Measurements from ENCODE around the gene ST6GALNAC3. TPM values are rescaled to one million over a fixed set of nuclear protein-coding genes. Genes with fewer than 3 reads are reported as not detected.
A peak's percentile ranks its signal among the peaks of the same experiment; 100 is the strongest.

ST6GALNAC3 gene
- total RNA-seq, 1 donor from 2014 or later = 5.6 TPM

GRCh38 chr1:76075188-76075489 lies 593 bp downstream of the ST6GALNAC3 start:
- TF ChIP-seq CTCF (IDR thresholded peaks at IDR 0.05) = no peak
- H3K9me3 ChIP-seq = no peaks in the 10 kb centered on the region
- peaks cover 6% of the 10 kb centered on the region for H3K4me1 ChIP-seq
- peak overlapping the region; percentile 58 for H3K27ac ChIP-seq
- no peaks in the 10 kb centered on the region for H3K36me3 ChIP-seq
- DNase-seq = no peak
- no peaks in the 10 kb centered on the region for H3K27me3 ChIP-seq
- peak overlapping the region; percentile 71 for H3K4me3 ChIP-seq
- ATAC-seq = no peak
- intact Hi-C loops (cut with DNase I) = no loop called here

DNA sequence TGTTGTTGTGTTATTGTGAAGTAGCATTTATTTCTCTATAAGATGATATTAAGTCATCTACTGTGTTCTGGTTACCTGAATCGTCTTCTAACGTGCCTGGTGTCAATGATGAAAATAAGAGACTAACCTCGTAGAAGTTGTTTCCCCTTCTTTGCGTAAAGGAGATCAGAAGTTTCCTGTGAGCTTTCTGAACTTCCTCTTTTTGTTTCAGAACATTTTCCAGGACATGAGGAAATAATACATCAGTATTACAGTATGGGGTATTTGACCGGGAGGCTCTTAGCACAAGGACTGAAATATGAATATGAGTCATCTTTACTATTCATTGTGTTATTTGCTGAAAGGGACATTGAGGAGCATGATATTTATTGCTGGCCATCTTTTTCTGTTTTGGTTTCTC lies 1.3 kb downstream of the ST6GALNAC3 start:
- Histone ChIP-seq H3K9me3 (no peaks in the 10 kb centered on the region), H3K36me3 (no peaks in the 10 kb centered on the region), H3K4me3 (peak overlapping the region; percentile 71), H3K27ac (peak overlapping the region; percentile 58), H3K27me3 (no peaks in the 10 kb centered on the region), H3K4me1 (peaks cover 6% of the 10 kb centered on the region)
- DNase-seq (no peak), ATAC-seq (peak; percentile 33)
- TF ChIP-seq CTCF (IDR thresholded peaks at IDR 0.05) = no peak
- intact Hi-C loops (cut with DNase I) = no loop called here

DNA sequence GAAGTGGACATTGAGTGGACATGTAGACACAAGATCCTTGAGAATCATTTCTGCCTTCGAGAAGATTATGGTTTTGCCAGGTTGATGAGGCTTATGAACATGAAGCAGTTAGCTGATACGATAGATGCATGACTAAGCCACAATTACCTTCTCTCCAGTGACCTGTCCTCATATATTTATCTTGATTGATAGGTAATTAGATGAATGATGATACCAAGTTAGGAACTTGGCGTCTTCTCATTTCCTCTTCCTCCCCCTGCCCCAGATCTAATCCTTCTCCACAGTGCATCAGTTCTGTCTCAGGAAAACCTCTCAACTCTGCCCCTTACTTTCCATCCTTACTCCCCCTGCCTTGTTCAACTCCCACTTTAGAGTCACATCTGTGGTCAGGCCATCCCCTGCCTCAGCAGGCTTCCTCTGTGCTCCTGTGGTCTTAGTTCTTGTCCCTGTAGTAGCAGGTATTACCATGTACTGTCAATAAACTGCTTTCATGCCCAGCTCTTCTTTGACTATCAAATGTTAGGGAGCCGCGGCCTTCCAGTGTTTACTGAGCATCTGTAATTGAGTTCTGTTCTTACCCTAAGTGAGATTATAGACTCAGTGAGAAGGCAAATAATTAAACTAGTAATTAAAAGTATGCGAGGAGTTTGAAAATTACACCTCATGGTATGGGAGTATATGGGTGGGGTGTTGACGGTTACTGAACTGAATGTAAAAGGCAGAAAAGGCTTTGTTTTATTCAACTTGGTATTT lies 5.1 kb downstream of the ST6GALNAC3 start:
- no peak for TF ChIP-seq CTCF (IDR thresholded peaks at IDR 0.05)
- H3K4me1 ChIP-seq = no peaks in the 10 kb centered on the region
- intact Hi-C loops (cut with DNase I) = no loop called here

DNA sequence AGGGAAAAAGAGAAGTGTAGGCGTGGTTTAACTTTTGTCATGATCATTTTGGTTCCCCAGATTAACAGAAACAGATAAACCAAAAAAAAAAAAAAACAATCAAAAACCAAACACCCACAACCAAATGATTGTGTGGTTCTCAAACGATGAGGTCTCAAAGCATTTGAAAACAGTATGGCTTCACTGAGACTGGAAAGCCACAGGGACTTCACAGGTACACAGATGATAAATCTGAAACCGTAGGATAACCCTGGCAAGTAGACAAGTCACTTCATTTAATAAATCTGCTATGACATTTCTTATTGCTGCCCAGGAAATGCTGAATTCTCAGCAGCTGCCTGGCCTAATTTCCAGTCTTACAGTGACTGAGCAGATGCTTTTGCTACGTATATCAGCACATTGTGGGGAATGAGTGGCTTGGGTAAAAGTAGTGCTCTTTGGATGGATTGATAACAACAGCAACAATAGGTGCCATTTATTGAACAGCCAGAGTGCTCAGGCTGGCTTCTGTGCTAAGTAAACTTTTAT lies 6.1 kb downstream of the ST6GALNAC3 start:
- H3K36me3 ChIP-seq = no peaks in the 10 kb centered on the region
- H3K27ac ChIP-seq = no peak overlapping the region
- intact Hi-C loops (cut with DNase I) = no loop called here
- no peaks in the 10 kb centered on the region for H3K9me3 ChIP-seq
- ATAC-seq (no peak), DNase-seq (no peak)
- H3K4me3 ChIP-seq = no peak overlapping the region
- no peaks in the 10 kb centered on the region for H3K4me1 ChIP-seq
- TF ChIP-seq CTCF (IDR thresholded peaks at IDR 0.05) = no peak
- no peaks in the 10 kb centered on the region for H3K27me3 ChIP-seq

More for the DNA sequence above, 5.1 kb downstream of the ST6GALNAC3 start:
- ATAC-seq (no peak), DNase-seq (no peak)
- H3K36me3 ChIP-seq = no peaks in the 10 kb centered on the region
- H3K4me3 ChIP-seq = no peak overlapping the region
- H3K27me3 ChIP-seq = no peaks in the 10 kb centered on the region
- H3K27ac ChIP-seq = no peak overlapping the region
- H3K9me3 ChIP-seq = no peaks in the 10 kb centered on the region

GRCh38 chr1:76082062-76082461 lies 7.5 kb downstream of the ST6GALNAC3 start:
- H3K27ac ChIP-seq = no peak overlapping the region
- intact Hi-C loops (cut with DNase I) = no loop called here
- no peak for TF ChIP-seq CTCF (IDR thresholded peaks at IDR 0.05)
- DNase-seq = no peak
- no peak overlapping the region for H3K4me3 ChIP-seq
- no peaks in the 10 kb centered on the region for H3K4me1 ChIP-seq
- H3K27me3 ChIP-seq = no peaks in the 10 kb centered on the region
- no peak for ATAC-seq
- H3K36me3 ChIP-seq = no peaks in the 10 kb centered on the region
- no peaks in the 10 kb centered on the region for H3K9me3 ChIP-seq
